SHP77 treated with DMSO at 0.1 percent for 48 hours (cell line): ENCODE results near the gene COG6.

Experiments
- DNase-seq: peaks from one replicate; lab custom pipeline; 2025; lab: John Stamatoyannopoulos, UW

Gene COG6

GRCh38 chr13:39682310-39682709, 26.8 kb downstream of the COG6 start:
- DNase-seq: no peak

GRCh38 chr13:39682788-39683187, 27.3 kb downstream of the COG6 start:
- DNase-seq: no peak

GRCh38 chr13:39684531-39685137, 29.2 kb downstream of the COG6 start:
- peak; percentile 6 for DNase-seq

GRCh38 chr13:39685652-39686051, 30.2 kb downstream of the COG6 start:
- DNase-seq: no peak

GRCh38 chr13:39688278-39688677, 32.8 kb downstream of the COG6 start:
- DNase-seq: no peak

- no peak for DNase-seq
Measured at GRCh38 chr13:39688699-39689405, 33.4 kb downstream of the COG6 start.

GRCh38 chr13:39692660-39693438, 37.4 kb downstream of the COG6 start:
- DNase-seq: no peak

- no peak for DNase-seq
Measured at GRCh38 chr13:39699274-39699673, 43.8 kb downstream of the COG6 start.

GRCh38 chr13:39712626-39713025, 57.2 kb downstream of the COG6 start:
- no peak for DNase-seq

GRCh38 chr13:39729156-39729555, 73.7 kb downstream of the COG6 start:
- no peak for DNase-seq

- no peak for DNase-seq
Measured at GRCh38 chr13:39734952-39735351, 79.5 kb downstream of the COG6 start.

GRCh38 chr13:39737047-39737446, 81.6 kb downstream of the COG6 start:
- DNase-seq: no peak

GRCh38 chr13:39740761-39741160, 85.3 kb downstream of the COG6 start:
- no peak for DNase-seq

GRCh38 chr13:39748961-39749360, 93.5 kb downstream of the COG6 start:
- no peak for DNase-seq

GRCh38 chr13:39749528-39749927, 94.1 kb downstream of the COG6 start:
- no peak for DNase-seq

- DNase-seq: no peak
Measured at GRCh38 chr13:39751805-39752204, 96.3 kb downstream of the COG6 start.

- no peak for DNase-seq
Measured at GRCh38 chr13:39760521-39760920, 105.1 kb downstream of the COG6 start.

GRCh38 chr13:39765801-39766463, 110.5 kb downstream of the COG6 start:
- no peak for DNase-seq

- DNase-seq: no peak
Measured at GRCh38 chr13:39766464-39767158, 111.1 kb downstream of the COG6 start.

GRCh38 chr13:39767791-39768517, 112.5 kb downstream of the COG6 start:
- DNase-seq: no peak

- no peak for DNase-seq
Measured at GRCh38 chr13:39768962-39769361, 113.5 kb downstream of the COG6 start.
